ENCODE measurements around the gene PRKCG. TPM values are rescaled to one million over a fixed set of nuclear protein-coding genes. Genes with fewer than 3 reads are reported as not detected.

The PRKCG gene
- total RNA-seq, 2 donors from 2014 or later = 0.26 TPM; not detected in 1

DNA sequence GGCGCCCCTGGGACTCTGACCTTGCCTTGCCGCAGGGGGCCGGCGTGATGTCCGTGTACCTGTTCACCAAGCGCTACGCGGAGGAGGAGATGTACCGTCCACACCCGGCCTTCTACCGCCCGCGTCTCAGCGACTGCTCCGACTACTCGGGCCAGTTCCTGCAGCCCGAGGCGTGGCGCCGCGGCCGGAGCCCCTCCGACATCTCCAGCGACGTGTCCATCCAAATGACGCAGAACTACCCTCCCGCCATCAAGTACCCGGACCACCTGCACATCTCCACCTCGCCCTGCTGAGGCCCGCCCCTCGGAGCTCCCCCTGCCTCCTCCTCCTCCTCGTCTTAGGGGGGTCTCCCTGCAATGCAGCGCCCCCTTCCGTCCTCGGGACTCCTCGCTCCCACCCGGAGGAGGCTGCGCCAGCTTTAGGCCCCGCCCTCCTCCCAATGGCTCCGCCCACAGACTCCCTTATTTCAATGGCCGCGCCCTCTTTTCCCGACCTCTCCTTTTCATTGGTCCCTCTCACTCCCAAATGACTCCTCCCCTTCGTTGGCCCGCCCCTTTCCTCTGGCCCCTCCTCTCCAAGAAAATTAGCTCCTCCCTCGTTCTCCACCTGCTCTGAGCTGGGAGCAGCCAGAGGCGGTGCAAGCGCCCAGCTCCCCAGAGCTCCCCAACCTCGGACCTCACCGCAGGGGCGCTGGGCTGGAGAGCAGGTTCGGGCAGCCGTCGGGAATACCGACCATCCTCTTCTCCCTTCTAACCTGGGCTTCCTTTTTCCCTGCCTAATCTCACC, 60.2 kb downstream of the PRKCG start:
- peaks cover 0 to 11% of the 10 kb centered on the region in 2 donors for H3K27me3 ChIP-seq
- WGBS, 2 donors = 2 to 4% methylated on average over 35 to 55 of the region's 55 CpGs

DNA sequence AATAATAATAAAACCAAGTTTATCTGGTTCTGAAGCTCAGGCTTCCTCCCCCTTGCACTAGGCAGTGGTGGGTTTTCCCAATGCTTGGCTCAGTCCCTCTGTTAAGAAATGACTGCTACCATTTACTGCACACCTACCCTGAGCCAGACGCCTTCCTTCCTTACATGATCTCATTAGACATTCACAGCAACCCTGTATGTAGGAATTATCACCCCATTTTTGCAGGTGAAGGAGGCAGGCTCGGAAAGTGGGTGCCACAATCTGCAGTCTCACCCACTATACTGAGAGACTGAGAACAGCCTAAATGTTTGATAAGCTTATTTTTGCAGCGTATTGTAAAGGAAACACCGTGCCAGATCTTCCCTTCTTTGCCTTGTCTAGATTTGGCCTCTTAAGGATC, 62.4 kb downstream of the PRKCG start:
- Histone ChIP-seq H3K27me3 (peaks cover 0 to 11% of the 10 kb centered on the region in 2 donors), H3K4me1 (no peaks in the 10 kb centered on the region), H3K9me3 (no peaks in the 10 kb centered on the region), H3K36me3 (replicated peaks in 1 of 2; ENCODE audit: insufficient read depth in 1 of 2, low read depth in 2 of 2) (no peaks in the 10 kb centered on the region), H3K4me3 (no peak overlapping the region), H3K27ac (no peak overlapping the region)
- TF ChIP-seq POLR2A (IDR thresholded peaks at IDR 0.05) = no peak
- TF ChIP-seq, protein P1, sequence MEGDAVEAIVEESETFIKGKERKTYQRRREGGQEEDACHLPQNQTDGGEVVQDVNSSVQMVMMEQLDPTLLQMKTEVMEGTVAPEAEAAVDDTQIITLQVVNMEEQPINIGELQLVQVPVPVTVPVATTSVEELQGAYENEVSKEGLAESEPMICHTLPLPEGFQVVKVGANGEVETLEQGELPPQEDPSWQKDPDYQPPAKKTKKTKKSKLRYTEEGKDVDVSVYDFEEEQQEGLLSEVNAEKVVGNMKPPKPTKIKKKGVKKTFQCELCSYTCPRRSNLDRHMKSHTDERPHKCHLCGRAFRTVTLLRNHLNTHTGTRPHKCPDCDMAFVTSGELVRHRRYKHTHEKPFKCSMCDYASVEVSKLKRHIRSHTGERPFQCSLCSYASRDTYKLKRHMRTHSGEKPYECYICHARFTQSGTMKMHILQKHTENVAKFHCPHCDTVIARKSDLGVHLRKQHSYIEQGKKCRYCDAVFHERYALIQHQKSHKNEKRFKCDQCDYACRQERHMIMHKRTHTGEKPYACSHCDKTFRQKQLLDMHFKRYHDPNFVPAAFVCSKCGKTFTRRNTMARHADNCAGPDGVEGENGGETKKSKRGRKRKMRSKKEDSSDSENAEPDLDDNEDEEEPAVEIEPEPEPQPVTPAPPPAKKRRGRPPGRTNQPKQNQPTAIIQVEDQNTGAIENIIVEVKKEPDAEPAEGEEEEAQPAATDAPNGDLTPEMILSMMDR (IDR thresholded peaks at IDR 0.05) = no peak
- WGBS, 2 donors = 50 to 67% methylated on average over 4 of the region's 4 CpGs
- intact Hi-C loops (cut with DNase I) = no loop called here
- ATAC-seq (no peak), DNase-seq (no peak)

More for the DNA sequence above, 60.2 kb downstream of the PRKCG start:
- ATAC-seq (no peak), DNase-seq (no peak)
- Histone ChIP-seq H3K27ac (no peak overlapping the region), H3K4me1 (no peaks in the 10 kb centered on the region), H3K4me3 (no peak overlapping the region), H3K36me3 (replicated peaks in 1 of 2; ENCODE audit: insufficient read depth in 1 of 2, low read depth in 2 of 2) (no peaks in the 10 kb centered on the region), H3K9me3 (no peaks in the 10 kb centered on the region)
- TF ChIP-seq, protein P1 (IDR thresholded peaks at IDR 0.05) = no peak
- TF ChIP-seq POLR2A (IDR thresholded peaks at IDR 0.05) = no peak
- intact Hi-C loops (cut with DNase I) = no loop called here

DNA sequence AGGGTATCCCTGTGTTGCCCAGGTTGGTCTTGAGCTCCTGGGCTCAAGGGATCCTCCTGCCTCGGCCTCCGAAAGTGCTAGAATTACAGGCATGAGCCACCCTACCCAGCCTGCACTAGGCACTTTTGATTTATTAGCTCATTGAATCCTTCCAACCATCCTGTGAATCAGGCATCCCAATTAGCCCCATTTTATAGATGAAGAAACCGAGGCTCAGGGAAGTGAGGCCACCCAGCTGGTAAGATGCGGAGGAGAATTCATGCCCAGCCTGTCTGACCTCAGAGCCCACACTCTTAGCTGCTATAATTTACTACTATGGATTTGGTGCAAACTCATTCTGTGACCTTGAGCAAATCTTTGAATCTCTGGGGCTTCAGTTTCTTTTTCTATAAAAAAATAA, 62.9 kb downstream of the PRKCG start:
- Histone ChIP-seq H3K4me3 (no peak overlapping the region), H3K27me3 (peaks cover 0 to 11% of the 10 kb centered on the region in 2 donors), H3K36me3 (replicated peaks in 1 of 2; ENCODE audit: insufficient read depth in 1 of 2, low read depth in 2 of 2) (no peaks in the 10 kb centered on the region), H3K4me1 (no peaks in the 10 kb centered on the region), H3K27ac (no peak overlapping the region), H3K9me3 (no peaks in the 10 kb centered on the region)
- WGBS, 2 donors = 55 to 67% methylated on average over 3 to 4 of the region's 4 CpGs
- no peak for ATAC-seq
- no peak for DNase-seq
- no peak for TF ChIP-seq POLR2A (IDR thresholded peaks at IDR 0.05)
- TF ChIP-seq, protein P1 (IDR thresholded peaks at IDR 0.05) = no peak
- intact Hi-C loops (cut with DNase I) = no loop called here

DNA sequence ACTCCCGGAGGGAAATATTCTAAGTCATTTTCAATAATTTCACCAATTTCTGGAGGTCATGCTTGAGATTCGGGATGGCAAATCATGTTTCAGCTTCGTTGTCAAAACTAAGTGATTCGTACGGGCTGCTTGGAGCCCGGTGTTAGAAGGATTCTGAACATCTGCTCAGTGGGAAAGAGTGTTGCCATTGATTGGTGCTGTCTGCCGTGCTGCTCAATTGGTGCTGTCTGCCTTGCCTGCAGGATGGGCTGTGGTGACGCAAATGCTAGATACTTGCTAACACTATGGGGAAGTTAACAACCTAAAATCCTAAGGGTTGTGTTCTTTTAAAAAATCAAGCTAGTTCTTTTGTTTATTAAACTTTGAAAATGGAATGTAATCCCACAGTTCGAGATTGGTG, 63.4 kb downstream of the PRKCG start:
- WGBS, 2 donors = 28 to 35% methylated on average over 9 of the region's 9 CpGs
- H3K36me3 ChIP-seq (replicated peaks in 1 of 2; ENCODE audit: insufficient read depth in 1 of 2, low read depth in 2 of 2) = no peaks in the 10 kb centered on the region
- no peak for ATAC-seq
- TF ChIP-seq, protein P1 (IDR thresholded peaks at IDR 0.05) = no peak
- no peak for TF ChIP-seq POLR2A (IDR thresholded peaks at IDR 0.05)
- H3K27me3 ChIP-seq = peaks cover 0 to 11% of the 10 kb centered on the region in 2 donors
- no peak for DNase-seq
- no peak overlapping the region for H3K4me3 ChIP-seq
- intact Hi-C loops (cut with DNase I) = no loop called here
- no peaks in the 10 kb centered on the region for H3K4me1 ChIP-seq
- no peak overlapping the region for H3K27ac ChIP-seq
- H3K9me3 ChIP-seq = no peaks in the 10 kb centered on the region

DNA sequence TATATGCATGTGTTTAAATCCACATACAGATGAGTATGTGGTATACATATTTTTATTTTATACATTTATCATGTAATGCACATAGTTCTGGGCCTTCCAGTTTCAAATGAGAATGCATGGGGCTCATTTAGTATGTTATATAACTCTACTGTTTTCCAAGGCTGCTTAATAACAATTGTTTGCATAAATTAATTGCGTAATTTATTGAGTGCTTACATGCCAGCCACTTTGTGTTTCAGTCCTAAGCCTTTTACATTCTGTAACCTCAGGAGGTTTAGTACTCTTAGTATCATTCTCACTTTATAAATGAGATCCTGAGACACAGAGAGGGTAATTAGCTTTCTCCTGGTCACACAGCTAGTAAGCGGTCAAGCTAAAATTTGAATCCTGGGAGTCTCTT, 64.0 kb downstream of the PRKCG start:
- WGBS, 2 donors = 86 to 87% methylated on average over 2 of the region's 2 CpGs
- Histone ChIP-seq H3K27ac (no peak overlapping the region), H3K9me3 (no peaks in the 10 kb centered on the region), H3K4me3 (no peak overlapping the region), H3K36me3 (replicated peaks in 1 of 2; ENCODE audit: insufficient read depth in 1 of 2, low read depth in 2 of 2) (no peaks in the 10 kb centered on the region), H3K27me3 (peaks cover 0 to 11% of the 10 kb centered on the region in 2 donors), H3K4me1 (no peaks in the 10 kb centered on the region)
- no peak for ATAC-seq
- no peak for DNase-seq
- TF ChIP-seq, protein P1 (IDR thresholded peaks at IDR 0.05) = no peak
- no peak for TF ChIP-seq POLR2A (IDR thresholded peaks at IDR 0.05)
- intact Hi-C loops (cut with DNase I) = no loop called here

Measured in body of pancreas (tissue), 4 donors.